Prostate gland (tissue), 2 donors: ENCODE data around the gene PLEKHA7. TPM values are rescaled to one million over a fixed set of nuclear protein-coding genes. Genes with fewer than 3 reads are reported as not detected.

ENCODE experiments used
- DNase-seq: peaks from one replicate; pipeline ENCODE4 v3.0.0-alpha.2; 2019; ENCODE audit warnings: low spot score
- H3K27ac ChIP-seq, 2 donors: fragments of 200-600 bp; sonication (generic); 2 replicates each; pipeline ENCODE4 v1.5.1; 2017 to 2019
- H3K27me3 ChIP-seq: fragments of 200-600 bp; sonication (generic); replicated peaks from 2 replicates; pipeline ENCODE4 v1.5.1; 2019; ENCODE audit not compliant: insufficient read depth
- H3K36me3 ChIP-seq, 2 donors: fragments of 200-600 bp; sonication (generic); 1 replicate in 1 of 2; 2 replicates in 1 of 2; pipeline versions ENCODE4 v1.5.1 to v1.8.1; 2017 to 2019
- H3K4me1 ChIP-seq: fragments of 200-600 bp; sonication (generic); replicated peaks from 2 replicates; pipeline ENCODE4 v1.5.1; 2019
- H3K4me3 ChIP-seq, 2 donors: fragments of 200-600 bp; sonication (generic); 2 replicates each; pipeline ENCODE4 v1.5.1; 2017 to 2019
- H3K9me3 ChIP-seq: fragments of 200-600 bp; sonication (generic); 2 replicates; pipeline ENCODE4 v1.5.1; 2017
- CTCF ChIP-seq, 4 experiments: fragments of 200-600 bp in 2 of 4; fragments of 450-650 bp in 2 of 4; sonication (generic) in 2 of 4; IDR thresholded peaks; 1 replicate in 3 of 4; 2 replicates in 1 of 4; pipeline ENCODE4 v1.5.1; 2016 to 2019; ENCODE audit warnings: antibody characterized with exemption in 4 of 4, mild to moderate bottlenecking in 2 of 4, moderate library complexity in 2 of 4
- POLR2A ChIP-seq: fragments of 450-650 bp; IDR thresholded peaks from one replicate; pipeline ENCODE4 v1.6.1; 2016; ENCODE audit warnings: antibody characterized with exemption, mild to moderate bottlenecking
- POLR2AphosphoS5 ChIP-seq: sonication (generic); formaldehyde crosslinking; IDR thresholded peaks from one replicate; pipeline ENCODE4 v1.6.1; 2017; ENCODE audit warnings: antibody characterized with exemption
- WGBS: methylation state at CpG from one replicate; pipeline ENCODE4 v1.1.5; 2018; 5-methylcytosine and 5-hydroxymethylcytosine counted together
- intact Hi-C: fragments of 100-400 bp; cut with DNase I; formaldehyde crosslinking; loops from one replicate; pipeline ENCODE4 v1.14.2; 2022
- total RNA-seq, 2 donors: library from RNA; depleted of rRNA; stranded (reverse); fragments of >200 nt; gene quantifications; one replicate each; pipeline ENCODE4 v1.1.0, GENCODE V29; 2016

PLEKHA7 gene
- total RNA-seq, 2 donors from 2014 or later = 14.6 to 38.3 TPM

GRCh38 chr11:16902182-16902581, 112.0 kb downstream of the PLEKHA7 start:
- H3K4me1 ChIP-seq = no peaks in the 10 kb centered on the region
- TF ChIP-seq CTCF (IDR thresholded peaks at IDR 0.05) = no peak
- TF ChIP-seq POLR2A = no peak
- no peak for TF ChIP-seq POLR2AphosphoS5
- DNase-seq = no peak
- intact Hi-C loops = no loop called here
- no peaks in the 10 kb centered on the region for H3K36me3 ChIP-seq
- no peaks in the 10 kb centered on the region for H3K9me3 ChIP-seq
- no peaks in the 10 kb centered on the region for H3K27me3 ChIP-seq
- H3K27ac ChIP-seq = no peak overlapping the region
- no peak overlapping the region for H3K4me3 ChIP-seq
- 85% methylated on average over 6 of the region's 6 CpGs for WGBS

GRCh38 chr11:16900491-16900890, 113.7 kb downstream of the PLEKHA7 start:
- TF ChIP-seq POLR2A = no peak
- TF ChIP-seq CTCF (IDR thresholded peaks at IDR 0.05) = no peak
- TF ChIP-seq POLR2AphosphoS5 = no peak
- H3K9me3 ChIP-seq = no peaks in the 10 kb centered on the region
- DNase-seq = no peak
- H3K4me3 ChIP-seq = no peak overlapping the region
- intact Hi-C loops = no loop called here
- no peaks in the 10 kb centered on the region for H3K4me1 ChIP-seq
- H3K36me3 ChIP-seq = no peaks in the 10 kb centered on the region
- no peak overlapping the region for H3K27ac ChIP-seq
- H3K27me3 ChIP-seq = no peaks in the 10 kb centered on the region

GRCh38 chr11:16899708-16900303, 114.4 kb downstream of the PLEKHA7 start:
- Histone ChIP-seq H3K4me1 (no peaks in the 10 kb centered on the region), H3K9me3 (no peaks in the 10 kb centered on the region), H3K27me3 (no peaks in the 10 kb centered on the region), H3K27ac (no peak overlapping the region), H3K36me3 (no peaks in the 10 kb centered on the region), H3K4me3 (no peak overlapping the region)
- no peak for TF ChIP-seq CTCF (IDR thresholded peaks at IDR 0.05)
- TF ChIP-seq POLR2AphosphoS5 = no peak
- no peak for TF ChIP-seq POLR2A
- intact Hi-C loops = no loop called here
- no peak for DNase-seq

GRCh38 chr11:16898274-16898985, 115.8 kb downstream of the PLEKHA7 start:
- WGBS = 89% methylated on average over 1 of the region's 1 CpG
- H3K36me3 ChIP-seq = no peaks in the 10 kb centered on the region
- no peak overlapping the region for H3K4me3 ChIP-seq
- intact Hi-C loops = no loop called here
- TF ChIP-seq CTCF (IDR thresholded peaks at IDR 0.05) (no peak), POLR2A (no peak), POLR2AphosphoS5 (no peak)
- DNase-seq = no peak
- no peak overlapping the region for H3K27ac ChIP-seq
- H3K9me3 ChIP-seq = no peaks in the 10 kb centered on the region
- no peaks in the 10 kb centered on the region for H3K27me3 ChIP-seq
- H3K4me1 ChIP-seq = no peaks in the 10 kb centered on the region

- TF ChIP-seq CTCF (IDR thresholded peaks at IDR 0.05) = no peak
- TF ChIP-seq POLR2AphosphoS5 = no peak
- TF ChIP-seq POLR2A = no peak
- Histone ChIP-seq H3K4me1 (no peaks in the 10 kb centered on the region), H3K4me3 (no peak overlapping the region), H3K9me3 (no peaks in the 10 kb centered on the region), H3K27me3 (no peaks in the 10 kb centered on the region), H3K36me3 (no peaks in the 10 kb centered on the region), H3K27ac (no peak overlapping the region)
- intact Hi-C loops = no loop called here
- no peak for DNase-seq
- WGBS = 58% methylated on average over 7 of the region's 7 CpGs
These were observed 116.6 kb downstream of the PLEKHA7 start for GRCh38 chr11:16897470-16898061.
